MM.1S (cell line): ENCODE measurements around the gene GAP43.

Experiments used
- DNase-seq: peaks from one replicate; pipeline ENCODE4 v3.0.0-alpha.2; 2015
- H2AFZ ChIP-seq: fragments of 300-600 bp; sonication (generic); 2 replicates; pipeline ENCODE4 v1.6.0; 2016; ENCODE audit warnings: antibody characterized with exemption, low read length
- H3F3A ChIP-seq: fragments of 300-600 bp; sonication (generic); 2 replicates; pipeline ENCODE4 v1.6.1; 2016; ENCODE audit warnings: mild to moderate bottlenecking, antibody characterized with exemption, low read length, moderate library complexity, mixed read lengths; ENCODE audit not compliant: insufficient read depth
- H3K27ac ChIP-seq: fragments of 300-600 bp; sonication (generic); 2 replicates; pipeline ENCODE4 v1.5.1; 2016; ENCODE audit warnings: mild to moderate bottlenecking, low read length
- H3K27me3 ChIP-seq: fragments of 300-600 bp; sonication (generic); replicated peaks from 2 replicates; pipeline ENCODE4 v1.6.0; 2016; ENCODE audit warnings: low read length; ENCODE audit not compliant: insufficient read depth
- H3K36me3 ChIP-seq: fragments of 300-600 bp; sonication (generic); replicated peaks from 2 replicates; pipeline ENCODE4 v1.6.1; 2016; ENCODE audit warnings: mild to moderate bottlenecking, low read length, mixed read lengths; ENCODE audit not compliant: insufficient read depth
- H3K4me1 ChIP-seq: fragments of 300-600 bp; sonication (generic); 2 replicates; pipeline ENCODE4 v1.6.1; 2016; ENCODE audit warnings: low read length, mixed read lengths
- H3K4me2 ChIP-seq: fragments of 300-600 bp; sonication (generic); 2 replicates; pipeline ENCODE4 v1.6.0; 2016; ENCODE audit warnings: low read depth, low read length
- H3K4me3 ChIP-seq: fragments of 300-600 bp; sonication (generic); 2 replicates; pipeline ENCODE4 v1.5.1; 2016; ENCODE audit warnings: low read length, mixed read lengths
- H3K79me2 ChIP-seq: fragments of 300-600 bp; sonication (generic); 2 replicates; pipeline ENCODE4 v1.6.1; 2016; ENCODE audit warnings: mixed run types, low read length, mixed read lengths
- H3K9ac ChIP-seq: fragments of 300-600 bp; sonication (generic); 2 replicates; pipeline ENCODE4 v1.6.1; 2016; ENCODE audit warnings: low read length, mixed read lengths
- H3K9me2 ChIP-seq: fragments of 300-600 bp; sonication (generic); replicated peaks from 2 replicates; pipeline ENCODE4 v1.6.1; 2016; ENCODE audit warnings: mild to moderate bottlenecking, low read length, mixed read lengths; ENCODE audit not compliant: insufficient read depth
- H3K9me3 ChIP-seq: fragments of 300-600 bp; sonication (generic); replicated peaks from 2 replicates; pipeline ENCODE4 v1.6.1; 2016; ENCODE audit warnings: mild to moderate bottlenecking, low read length, mixed read lengths; ENCODE audit not compliant: insufficient read depth
- H4K20me1 ChIP-seq: fragments of 300-600 bp; sonication (generic); 2 replicates; pipeline ENCODE4 v1.6.1; 2016; ENCODE audit warnings: mild to moderate bottlenecking, low read length, moderate library complexity, mixed read lengths; ENCODE audit not compliant: insufficient read depth
- CTCF ChIP-seq: fragments of 300-600 bp; sonication (generic); IDR thresholded peaks from 2 replicates; pipeline ENCODE4 v1.5.1; 2016; ENCODE audit warnings: antibody characterized with exemption, low read length, mixed read lengths
- EZH2 ChIP-seq: fragments of 300-600 bp; sonication (generic); optimal IDR thresholded peaks from 2 replicates; pipeline ENCODE3; 2017; ENCODE audit warnings: low read depth, mild to moderate bottlenecking, antibody characterized with exemption, low read length, mixed read lengths
- EZH2phosphoT487 ChIP-seq: fragments of 300-600 bp; sonication (generic); IDR thresholded peaks from 2 replicates; pipeline ENCODE4 v1.6.1; 2018; ENCODE audit warnings: antibody characterized with exemption, low read length

Gene GAP43

GRCh38 chr3:115683773-115684172, 60.5 kb downstream of the GAP43 start:
- H3K9me3 ChIP-seq: no peaks in the 10 kb centered on the region
- no peak for DNase-seq
- H3K4me1 ChIP-seq: no peaks in the 10 kb centered on the region
- H3K27me3 ChIP-seq: no peaks in the 10 kb centered on the region
- H3K4me3 ChIP-seq: no peak overlapping the region
- H4K20me1 ChIP-seq: no peaks in the 10 kb centered on the region
- no peaks in the 10 kb centered on the region for H3F3A ChIP-seq
- H3K4me2 ChIP-seq: no peak overlapping the region
- no peak overlapping the region for H3K9ac ChIP-seq
- H3K36me3 ChIP-seq: no peaks in the 10 kb centered on the region
- H3K79me2 ChIP-seq: no peaks in the 10 kb centered on the region
- TF ChIP-seq EZH2phosphoT487 (no peak), CTCF (no peak), EZH2 (no peak)
- no peaks in the 10 kb centered on the region for H3K9me2 ChIP-seq
- no peak overlapping the region for H2AFZ ChIP-seq
- H3K27ac ChIP-seq: no peak overlapping the region

GRCh38 chr3:115685097-115685496, 61.8 kb downstream of the GAP43 start:
- no peak overlapping the region for H3K27ac ChIP-seq
- no peak overlapping the region for H3K9ac ChIP-seq
- H3K4me1 ChIP-seq: no peaks in the 10 kb centered on the region
- no peak for TF ChIP-seq CTCF
- TF ChIP-seq EZH2phosphoT487: no peak
- no peak for TF ChIP-seq EZH2
- no peaks in the 10 kb centered on the region for H3K36me3 ChIP-seq
- H3K27me3 ChIP-seq: no peaks in the 10 kb centered on the region
- H2AFZ ChIP-seq: no peak overlapping the region
- H4K20me1 ChIP-seq: no peaks in the 10 kb centered on the region
- H3F3A ChIP-seq: no peaks in the 10 kb centered on the region
- H3K4me3 ChIP-seq: no peak overlapping the region
- no peaks in the 10 kb centered on the region for H3K9me2 ChIP-seq
- DNase-seq: no peak
- no peak overlapping the region for H3K4me2 ChIP-seq
- no peaks in the 10 kb centered on the region for H3K9me3 ChIP-seq
- H3K79me2 ChIP-seq: no peaks in the 10 kb centered on the region

DNA sequence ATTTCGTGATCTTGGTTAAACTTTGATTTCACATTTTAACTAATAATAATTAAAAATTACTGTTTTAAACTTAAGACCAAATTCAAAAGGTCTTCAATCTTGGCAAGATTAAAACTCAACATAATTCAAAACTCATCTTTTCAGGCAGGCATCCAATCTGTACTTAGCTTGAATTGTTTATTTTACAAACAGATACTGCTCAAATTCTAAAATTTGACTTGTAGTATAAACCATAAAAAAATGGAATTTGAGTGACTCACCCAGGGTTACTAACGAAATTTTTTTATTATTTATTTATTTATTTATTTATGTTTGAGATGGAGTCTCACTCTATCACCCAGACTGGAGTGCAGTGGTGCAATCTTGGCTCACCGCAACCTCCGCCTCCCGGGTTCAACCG, 64.4 kb downstream of the GAP43 start:
- H3K27me3 ChIP-seq: no peaks in the 10 kb centered on the region
- H3K4me2 ChIP-seq: no peak overlapping the region
- H3K9me3 ChIP-seq: no peaks in the 10 kb centered on the region
- H3F3A ChIP-seq: no peaks in the 10 kb centered on the region
- DNase-seq: no peak
- H3K9me2 ChIP-seq: no peaks in the 10 kb centered on the region
- H3K27ac ChIP-seq: no peak overlapping the region
- no peak overlapping the region for H2AFZ ChIP-seq
- no peaks in the 10 kb centered on the region for H3K36me3 ChIP-seq
- no peaks in the 10 kb centered on the region for H3K79me2 ChIP-seq
- no peaks in the 10 kb centered on the region for H3K4me1 ChIP-seq
- H4K20me1 ChIP-seq: no peaks in the 10 kb centered on the region
- TF ChIP-seq EZH2phosphoT487: no peak
- TF ChIP-seq CTCF: no peak
- no peak for TF ChIP-seq EZH2
- H3K9ac ChIP-seq: no peak overlapping the region
- H3K4me3 ChIP-seq: no peak overlapping the region
